Activated CD4-positive, alpha-beta T cell treated with anti-CD3 and anti-CD28 coated beads for 1 hour (primary cell): ENCODE measurements around the gene ETDB.
"Not testable (repeated sequence)": the region's sequence is repeated elsewhere in the genome, so short reads cannot be mapped to it uniquely, and the experiment has no call there.

Experiments used
- DNase-seq: peaks from one replicate; pipeline ENCODE4 v3.0.0-alpha.2; 2020

ETDB gene

DNA sequence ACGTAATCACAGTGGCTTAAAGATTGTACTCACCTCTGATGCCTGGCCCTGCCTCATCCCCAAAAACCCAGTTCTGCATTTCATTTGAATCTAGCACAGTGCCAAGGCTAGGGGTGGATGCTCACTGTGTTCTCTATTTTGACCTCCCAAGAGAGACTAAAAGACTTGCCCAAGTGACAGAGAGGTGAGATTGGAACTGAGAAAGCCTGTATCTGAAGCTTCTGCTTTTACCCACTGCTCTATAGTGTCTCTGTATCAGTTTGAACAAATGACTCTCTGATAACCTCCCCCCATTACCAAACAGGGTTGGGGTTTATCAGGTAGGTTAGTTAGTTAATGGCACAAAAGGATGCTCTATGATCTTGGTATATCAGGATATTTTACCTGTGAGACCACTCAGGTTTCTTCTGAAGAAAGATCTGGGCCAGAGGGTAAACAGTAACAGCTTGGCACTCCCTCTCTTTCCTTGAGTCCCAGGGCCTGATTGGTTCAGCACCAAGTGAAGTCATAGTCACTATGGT lies at the start of gene ETDB:
Gene ETDB, minus strand, starts transcription at position 471 of the 521 bp plus-strand sequence. CDS start 1,265 bp downstream, outside the sequence.
- not testable (repeated sequence) for DNase-seq

DNA sequence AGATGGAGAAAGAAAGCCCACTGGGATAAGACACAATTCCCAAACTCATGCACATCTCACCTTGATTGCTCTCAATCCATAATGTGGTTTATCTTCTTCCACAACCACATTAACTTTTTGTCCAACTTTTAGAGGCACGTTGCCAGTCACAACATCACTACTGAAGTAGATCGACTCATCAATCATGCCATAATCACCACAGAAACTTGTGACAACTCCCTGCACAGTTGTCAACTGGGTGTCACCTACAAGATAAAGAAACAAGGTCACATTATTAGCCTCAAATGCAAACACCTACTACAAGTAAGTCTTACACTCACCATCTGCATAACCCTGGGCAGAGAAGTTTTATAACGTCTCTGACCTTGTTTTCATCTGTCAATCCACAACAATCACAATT lies 49.2 kb upstream of the ETDB start:
- not testable (repeated sequence) for DNase-seq

DNA sequence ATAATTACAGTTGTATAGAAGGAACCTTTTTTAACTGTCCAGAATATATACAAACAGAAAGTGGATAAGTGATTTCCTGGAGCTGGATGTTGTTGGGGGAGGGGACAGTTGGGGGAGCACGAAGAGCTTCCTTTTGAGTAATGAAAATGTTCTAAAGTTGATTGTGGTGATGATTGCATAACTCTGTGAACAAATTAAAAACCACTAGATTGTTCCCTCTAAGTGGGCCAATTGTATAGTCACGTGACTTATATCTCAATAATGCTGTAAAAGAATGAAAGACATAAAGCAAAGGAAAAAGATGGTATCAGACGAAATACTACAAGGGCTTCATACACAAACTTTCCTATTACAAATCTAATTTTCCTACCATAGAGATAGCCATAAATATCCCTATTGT lies 48.2 kb upstream of the ETDB start:
- DNase-seq = no peak

DNA sequence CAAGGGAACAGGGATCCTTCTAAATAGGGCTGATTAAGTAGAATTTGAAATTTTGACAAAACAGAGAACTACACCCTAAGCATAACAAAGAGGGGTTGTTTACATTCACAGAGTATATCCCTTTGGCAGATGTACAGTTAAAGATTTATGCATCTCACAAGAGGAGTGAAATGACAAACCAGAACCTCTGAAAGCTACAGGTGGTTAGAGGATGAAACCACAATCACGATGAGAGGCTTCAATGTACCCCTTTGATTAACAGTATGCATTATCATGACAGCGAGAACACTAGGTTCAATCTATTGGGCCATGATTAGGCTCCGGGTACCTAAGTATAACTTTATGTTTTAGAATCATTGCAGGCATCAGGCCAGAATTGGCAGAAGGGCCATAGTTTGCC lies 34.4 kb upstream of the ETDB start:
- DNase-seq = not testable (repeated sequence)

DNA sequence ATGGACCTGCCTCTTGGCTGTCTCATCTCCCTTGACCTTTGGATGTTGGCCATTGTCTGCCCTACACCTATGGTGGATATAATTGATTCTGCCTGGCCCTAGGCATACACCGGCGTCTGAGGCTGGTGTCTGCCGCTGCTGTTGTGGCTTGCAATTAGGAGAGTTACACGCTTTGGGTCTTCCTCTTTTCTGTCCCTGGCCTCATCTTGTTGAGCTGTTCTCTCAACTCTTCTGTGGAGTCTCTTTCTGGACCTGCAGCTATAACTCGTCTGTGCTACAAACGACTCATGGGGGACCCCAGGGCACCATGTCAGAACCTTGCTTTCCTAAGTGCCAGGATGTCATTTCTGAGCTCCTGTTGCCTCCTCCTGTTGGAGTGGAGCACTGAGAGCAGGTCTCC lies 5.8 kb upstream of the ETDB start:
- DNase-seq = not testable (repeated sequence)

DNA sequence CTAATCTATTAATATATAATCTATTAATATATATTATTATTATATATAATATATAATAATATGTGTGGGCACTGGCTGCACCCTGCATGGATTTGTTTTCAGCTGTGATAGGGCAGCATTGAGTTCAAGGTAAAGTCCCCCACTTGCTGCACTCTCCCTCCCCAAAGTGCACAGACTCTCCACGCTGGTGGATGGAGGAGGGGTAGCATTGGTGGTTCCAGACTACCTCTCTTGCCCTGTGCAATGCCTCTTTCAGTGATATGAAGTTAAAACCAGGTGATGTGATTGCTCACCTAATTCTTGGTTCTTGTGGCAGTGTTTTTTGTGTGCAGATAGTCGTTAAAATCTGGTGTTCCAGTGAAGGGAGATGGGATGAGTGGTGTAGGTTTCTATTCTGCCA lies 4.3 kb downstream of the ETDB start:
- not testable (repeated sequence) for DNase-seq

DNA sequence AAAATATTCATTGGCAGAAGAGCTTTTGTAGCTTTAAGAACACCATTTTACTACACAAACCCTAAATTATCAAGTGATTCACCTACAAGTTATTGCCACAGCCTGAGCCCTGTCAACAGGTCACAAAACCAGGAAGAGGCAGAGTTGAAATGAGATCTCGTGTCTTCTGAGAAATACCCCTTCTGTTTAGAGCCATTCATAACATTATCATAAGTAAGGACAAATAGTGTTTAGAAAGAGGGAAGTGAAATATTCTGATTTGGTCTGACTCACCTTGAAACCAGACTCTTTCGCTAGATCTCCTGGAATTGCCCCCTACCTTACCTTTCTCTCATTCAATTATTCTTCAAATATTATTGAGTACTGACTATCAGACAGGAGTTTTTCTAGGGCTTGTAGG lies 5.9 kb downstream of the ETDB start:
- no peak for DNase-seq

DNA sequence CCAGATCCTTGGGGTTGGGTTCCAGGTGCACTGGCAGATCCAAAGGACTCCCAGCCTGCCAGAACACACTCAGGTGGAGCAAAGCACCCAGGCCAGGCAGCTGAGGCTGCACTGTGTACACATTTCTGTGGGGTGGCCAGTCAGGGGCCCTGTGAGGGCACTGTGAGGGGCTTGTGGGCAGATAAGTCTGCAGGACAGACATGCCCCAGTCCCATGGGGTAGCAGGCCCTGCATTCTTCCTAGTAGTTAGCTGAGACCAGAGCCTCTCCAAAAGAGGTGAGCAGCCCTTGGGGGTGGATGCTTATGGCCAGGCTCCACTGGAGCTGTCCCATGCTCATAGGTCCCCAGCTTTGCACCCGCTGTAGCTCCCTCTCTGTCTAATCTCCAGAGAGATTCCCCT lies 7.6 kb downstream of the ETDB start:
- DNase-seq = no peak

DNA sequence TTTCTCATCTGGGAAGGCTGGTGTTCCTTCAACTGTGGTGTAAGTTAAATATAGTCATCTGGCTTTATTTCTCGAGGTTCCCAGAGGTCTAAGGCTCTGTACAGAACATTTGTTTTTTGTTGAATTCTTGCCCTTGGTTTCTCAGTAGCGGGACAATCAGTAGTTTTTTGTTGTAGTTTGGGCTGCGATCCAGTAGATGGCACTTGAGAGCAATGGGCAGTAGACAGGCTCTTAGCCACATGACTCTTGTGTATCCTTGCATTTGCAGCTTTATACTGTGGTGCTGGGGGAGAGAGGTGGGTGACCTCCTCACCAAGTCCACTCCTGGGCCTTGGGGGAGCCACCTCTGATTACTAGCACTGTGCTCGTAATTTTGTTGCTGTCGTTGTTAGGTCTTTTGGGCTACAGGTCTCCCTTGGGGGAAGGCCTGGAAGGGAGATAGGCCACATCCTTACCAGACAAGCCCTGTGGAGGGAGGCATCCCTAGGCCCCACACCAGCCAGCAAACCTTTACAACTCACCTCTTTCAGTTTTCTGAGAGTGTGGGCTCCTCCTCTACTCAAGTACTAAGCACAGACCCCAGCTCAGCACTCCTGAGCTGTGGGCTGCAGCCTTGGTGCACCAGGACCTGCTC lies 8.1 kb downstream of the ETDB start:
- DNase-seq = no peak

DNA sequence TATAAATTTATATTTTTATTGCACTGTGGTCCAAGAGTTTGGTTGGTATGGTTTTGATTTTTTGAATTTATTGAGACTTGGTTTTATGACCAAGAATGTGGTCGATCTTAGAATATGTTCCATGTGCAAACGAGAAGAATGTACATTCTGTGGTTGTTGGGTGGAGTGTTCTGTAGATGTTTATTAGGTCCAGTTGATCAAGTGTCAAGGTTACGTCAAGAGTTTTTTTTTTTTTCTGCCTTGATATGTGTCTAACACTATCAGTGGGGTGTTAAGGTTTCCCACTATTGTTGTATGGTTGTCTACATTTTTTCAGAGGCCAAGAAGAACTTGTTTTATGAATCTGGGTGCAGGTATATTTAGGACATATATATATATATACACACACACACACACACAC lies 10.8 kb downstream of the ETDB start:
- no peak for DNase-seq

DNA sequence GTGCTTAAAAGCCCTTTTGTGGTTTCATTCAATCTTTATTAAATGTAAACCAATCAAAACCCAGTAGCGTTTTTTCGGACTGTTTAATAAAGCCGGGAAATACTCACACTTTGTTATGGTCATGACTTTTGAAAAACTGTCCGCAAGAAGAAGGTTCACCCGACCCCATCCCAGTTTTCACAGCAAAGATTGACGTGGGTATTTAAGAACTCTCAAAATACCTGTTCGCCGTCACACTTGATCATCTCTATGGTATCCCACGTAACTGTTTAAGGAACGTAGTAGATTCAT lies 20.9 kb downstream of the ETDB start:
- no peak for DNase-seq

DNA sequence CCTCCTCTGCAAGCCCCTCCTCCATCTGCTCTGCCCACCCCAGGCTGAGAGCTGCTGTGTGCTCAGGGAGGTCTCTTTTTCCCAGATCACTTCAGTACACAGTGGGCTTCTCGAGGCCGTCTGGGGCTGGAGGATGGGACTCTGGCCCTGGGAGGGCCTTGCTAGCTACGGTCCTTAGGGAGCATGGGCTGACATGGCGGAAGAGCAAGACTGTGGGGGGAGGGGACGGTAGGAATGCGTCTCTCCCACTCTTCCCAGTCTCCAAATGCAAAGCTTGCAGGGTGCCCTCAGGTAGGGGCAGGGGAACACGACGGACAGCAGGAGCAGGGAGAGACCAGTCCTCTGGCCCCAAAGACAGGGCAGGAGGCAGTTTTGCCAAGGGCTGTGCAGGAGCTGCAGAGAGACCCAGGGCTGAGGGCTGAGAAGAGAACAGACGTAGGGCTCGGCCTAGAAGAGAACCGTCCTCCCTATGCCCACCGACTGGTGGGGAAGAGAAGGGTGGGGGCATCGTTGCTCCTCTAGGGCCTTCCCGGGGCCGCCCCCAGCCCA lies 23.1 kb downstream of the ETDB start:
- DNase-seq = not testable (repeated sequence)

DNA sequence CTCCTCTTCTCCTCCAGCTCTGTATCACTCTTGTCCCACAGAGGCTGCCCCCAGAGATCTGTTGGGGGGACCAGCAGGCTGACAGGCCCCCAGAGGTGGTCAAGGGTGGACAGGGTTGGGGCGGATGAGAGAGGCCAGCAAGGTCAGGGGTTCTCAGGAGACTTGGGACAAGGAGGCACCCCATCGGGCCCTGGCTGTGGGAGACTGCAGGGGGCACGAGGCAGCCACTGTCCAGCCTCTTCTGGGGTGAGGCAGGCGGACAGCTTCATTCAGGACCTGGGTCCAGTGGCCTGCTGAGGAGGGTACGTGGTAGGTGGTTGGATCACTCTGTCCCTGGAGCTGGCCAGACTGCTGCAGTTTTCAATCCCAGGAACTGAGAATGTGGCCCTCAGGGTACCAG lies 24.6 kb downstream of the ETDB start:
- DNase-seq = no peak

DNA sequence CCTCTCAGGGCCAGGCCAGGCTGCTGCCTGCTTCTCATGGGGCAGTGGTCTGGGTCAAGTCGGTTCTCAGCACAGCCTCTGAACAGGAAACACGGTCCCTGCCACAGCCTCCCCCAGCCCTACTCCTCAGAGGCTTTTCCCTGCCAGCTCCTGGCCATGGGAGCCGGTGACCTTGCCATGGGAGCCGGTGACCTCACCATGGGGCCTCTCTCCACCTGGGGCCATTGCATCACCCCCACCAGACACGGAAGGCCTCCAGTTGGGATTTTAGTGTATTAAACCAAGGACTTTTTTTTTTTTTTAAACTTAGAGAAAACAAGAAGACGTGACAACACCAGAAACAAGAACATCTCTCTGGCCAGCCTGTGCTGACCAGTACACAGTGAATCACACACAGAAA lies 25.6 kb downstream of the ETDB start:
- no peak for DNase-seq

DNA sequence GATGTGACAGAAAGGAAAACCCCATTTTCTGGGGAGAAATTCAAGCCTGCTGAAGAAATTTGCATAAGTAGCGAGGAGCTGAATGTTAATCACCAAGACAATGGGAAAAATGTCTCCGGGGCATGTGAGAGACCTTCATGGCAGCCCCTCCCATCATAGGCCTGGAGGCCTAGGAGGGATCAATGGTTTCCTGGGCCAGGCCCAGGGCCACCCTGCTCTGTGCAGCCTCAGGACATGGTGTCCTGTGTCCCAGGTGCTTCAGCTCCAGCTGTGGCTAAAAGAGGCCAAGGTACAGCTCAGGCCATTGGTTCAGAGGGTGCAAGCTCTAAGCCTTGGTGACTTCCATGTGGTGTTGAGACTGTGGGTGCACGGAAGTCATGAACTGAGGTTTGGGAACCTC lies 31.2 kb downstream of the ETDB start:
- no peak for DNase-seq

DNA sequence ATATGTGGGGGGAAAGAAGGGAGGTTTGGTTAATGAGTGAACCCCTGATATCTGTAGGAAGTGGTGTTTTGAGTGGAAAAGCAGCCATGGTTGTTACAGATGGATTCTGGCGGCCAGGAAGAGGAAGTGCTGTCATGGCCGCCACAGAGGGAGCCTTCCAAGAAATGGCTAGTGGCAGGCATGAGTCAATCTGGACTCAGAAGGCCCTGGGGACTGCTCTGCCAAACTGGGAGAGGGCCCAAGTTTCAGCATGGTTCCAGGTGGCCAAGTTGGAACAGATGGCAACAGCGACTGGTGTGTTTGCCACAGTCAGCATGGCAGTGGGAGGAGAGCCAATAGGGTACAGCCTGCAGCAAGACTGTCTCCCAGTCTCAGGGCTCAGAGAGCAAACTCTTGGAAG lies 32.5 kb downstream of the ETDB start:
- DNase-seq = no peak

DNA sequence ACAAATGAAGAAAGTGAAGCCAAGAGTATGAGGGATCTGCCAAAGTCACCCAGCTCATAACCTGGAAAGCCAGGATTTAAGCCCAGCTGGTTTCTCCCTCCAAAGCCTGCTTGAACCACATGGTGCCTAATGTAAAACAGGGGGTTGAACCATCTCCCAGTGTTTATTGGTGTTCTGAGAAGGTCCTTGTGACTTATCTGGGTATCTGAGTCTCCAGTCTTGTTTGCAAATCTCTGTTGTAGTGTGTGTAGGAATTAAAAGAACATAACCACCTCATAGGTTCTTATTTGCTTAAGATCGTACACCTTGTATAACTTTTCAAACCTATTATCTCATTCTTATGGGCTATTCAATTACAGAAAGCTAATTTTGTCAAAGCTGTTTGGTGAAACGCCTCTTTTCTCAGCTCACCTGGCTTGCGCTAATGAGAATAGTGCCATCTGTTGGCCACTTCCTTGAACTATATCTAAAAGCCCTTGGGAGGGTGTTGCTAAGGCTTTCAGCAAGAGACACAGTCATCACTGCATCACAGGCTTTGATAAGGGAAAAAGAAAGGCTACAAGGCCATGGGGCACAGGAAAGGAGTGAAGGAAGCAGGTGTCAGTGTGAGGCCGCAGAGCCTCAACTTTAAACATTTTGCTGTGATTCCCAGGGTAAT lies 34.0 kb downstream of the ETDB start:
- DNase-seq = no peak

DNA sequence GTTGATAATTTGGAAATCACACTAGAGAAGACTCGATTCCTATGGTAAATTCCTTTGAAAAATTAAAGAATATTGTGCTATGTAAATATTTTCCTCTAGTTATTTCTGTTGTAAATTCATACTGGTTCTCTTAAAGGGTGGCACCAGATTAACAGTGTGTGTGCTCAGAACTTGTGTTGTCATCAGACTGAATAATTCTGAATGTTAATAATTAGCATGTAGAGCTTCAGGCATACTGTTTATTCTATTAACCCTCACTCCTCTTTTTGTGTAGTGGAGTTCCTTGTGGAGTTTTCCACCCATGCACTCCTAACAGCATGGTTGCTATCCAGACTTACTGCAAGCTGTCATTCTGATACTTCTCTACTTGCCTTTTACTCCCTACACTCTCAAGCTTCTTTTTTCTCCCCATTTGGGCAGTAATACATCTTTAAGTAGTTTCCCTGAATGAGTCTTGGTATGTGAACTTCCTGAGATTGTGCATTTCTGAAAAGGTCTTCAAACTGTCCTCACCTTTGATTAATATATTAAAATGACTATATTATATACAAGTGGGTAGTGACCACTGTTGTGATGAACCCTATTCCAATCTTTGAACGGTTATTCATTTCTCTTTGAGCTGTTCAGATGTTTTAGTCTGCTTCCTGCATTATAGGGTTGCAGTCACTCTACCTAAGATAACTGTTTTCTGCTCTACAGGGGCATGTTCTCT lies 38.5 kb downstream of the ETDB start:
- no peak for DNase-seq
